NCI-H524 treated with DMSO at 0.1 percent for 48 hours (cell line): ENCODE data around the gene SLC35F4.
"Not testable (repeated sequence)": the region's sequence is repeated elsewhere in the genome, so short reads cannot be mapped to it uniquely, and the experiment has no call there.

Experiments
- DNase-seq: peaks from one replicate; lab custom pipeline; 2025; lab: John Stamatoyannopoulos, UW

Gene SLC35F4

GRCh38 chr14:57725399-57726077 is 140.4 kb downstream of the SLC35F4 start:
- DNase-seq: no peak

GRCh38 chr14:57722141-57722540 is 143.8 kb downstream of the SLC35F4 start:
- peak; percentile 75 for DNase-seq

GRCh38 chr14:57714487-57714931 is 151.4 kb downstream of the SLC35F4 start:
- DNase-seq: peak; percentile 38

- DNase-seq: no peak
Measured at GRCh38 chr14:57712698-57713097, 153.2 kb downstream of the SLC35F4 start.

- no peak for DNase-seq
Measured at GRCh38 chr14:57712102-57712501, 153.8 kb downstream of the SLC35F4 start.

GRCh38 chr14:57709909-57710308 is 156.0 kb downstream of the SLC35F4 start:
- no peak for DNase-seq

- DNase-seq: not testable (repeated sequence)
Measured at GRCh38 chr14:57709086-57709485, 156.8 kb downstream of the SLC35F4 start.

- no peak for DNase-seq
Measured at GRCh38 chr14:57707219-57707618, 158.7 kb downstream of the SLC35F4 start.

- DNase-seq: no peak
Measured at GRCh38 chr14:57704763-57705162, 161.1 kb downstream of the SLC35F4 start.

GRCh38 chr14:57699947-57700346 is 165.9 kb downstream of the SLC35F4 start:
- DNase-seq: no peak

- DNase-seq: peak; percentile 38
Measured at GRCh38 chr14:57692671-57693070, 173.2 kb downstream of the SLC35F4 start.

- no peak for DNase-seq
Measured at GRCh38 chr14:57687416-57687815, 178.5 kb downstream of the SLC35F4 start.

GRCh38 chr14:57686304-57686703 is 179.6 kb downstream of the SLC35F4 start:
- DNase-seq: no peak

GRCh38 chr14:57671021-57671420 is 194.9 kb downstream of the SLC35F4 start:
- DNase-seq: no peak

GRCh38 chr14:57660208-57660607 is 205.7 kb downstream of the SLC35F4 start:
- DNase-seq: peak; percentile 66

- no peak for DNase-seq
Measured at GRCh38 chr14:57659052-57659451, 206.8 kb downstream of the SLC35F4 start.

GRCh38 chr14:57657487-57657886 is 208.4 kb downstream of the SLC35F4 start:
- DNase-seq: no peak

- no peak for DNase-seq
Measured at GRCh38 chr14:57656853-57657252, 209.0 kb downstream of the SLC35F4 start.

- DNase-seq: no peak
Measured at GRCh38 chr14:57652769-57653168, 213.1 kb downstream of the SLC35F4 start.

- DNase-seq: no peak
Measured at GRCh38 chr14:57641776-57642175, 224.1 kb downstream of the SLC35F4 start.

- DNase-seq: no peak
Measured at GRCh38 chr14:57640036-57640435, 225.9 kb downstream of the SLC35F4 start.

- no peak for DNase-seq
Measured at GRCh38 chr14:57637901-57638300, 228.0 kb downstream of the SLC35F4 start.

GRCh38 chr14:57634335-57634734 is 231.6 kb downstream of the SLC35F4 start:
- no peak for DNase-seq

- DNase-seq: no peak
Measured at GRCh38 chr14:57632649-57633048, 233.2 kb downstream of the SLC35F4 start.
